IMR-90 (cell line): ENCODE measurements around the gene GALNT9. TPM values are rescaled to one million over a fixed set of nuclear protein-coding genes. Genes with fewer than 3 reads are reported as not detected.

ENCODE experiments used
- ATAC-seq: fragments of 200-7000 bp; cut with Tn5 transposase; 2 replicates; pipeline ENCODE4 v1.9.1; 2020; ENCODE audit warnings: low read depth, mild to moderate bottlenecking, moderate library complexity
- BruUV-seq: library from RNA; stranded (reverse); fragments of 400-500 nt; replicated peaks from 2 replicates; lab custom pipeline; 2021; lab: Mats Ljungman, UMichigan
- CTCF ChIA-PET: fragments of 300-600 bp; formaldehyde crosslinking; extraction: SDS; loops from one replicate; lab custom pipeline; 2021; ENCODE audit warnings: antibody characterized with exemption; lab: Yijun Ruan, JAX
- POLR2A ChIA-PET: fragments of 300-600 bp; sonication (Branson Sonifier 250); formaldehyde crosslinking; loops from one replicate; lab custom pipeline; 2022; ENCODE audit warnings: antibody characterized with exemption; ENCODE audit not compliant: unreplicated experiment; lab: Charles Lee
- DNase-seq: peaks from one replicate; pipeline ENCODE4 v3.0.0; 2013
- H2AFZ ChIP-seq: replicated peaks from 2 replicates; pipeline ENCODE3; 2013; ENCODE audit warnings: low read length, mild to moderate bottlenecking; ENCODE audit not compliant: poor library complexity
- H2AK5ac ChIP-seq: 2 replicates; pipeline ENCODE4 v1.6.1; 2013; ENCODE audit warnings: low read depth, low read length, inconsistent platforms
- H2AK9ac ChIP-seq: replicated peaks from 2 replicates; pipeline ENCODE3; 2013; ENCODE audit warnings: mild to moderate bottlenecking, low read depth, low read length, moderate library complexity; ENCODE audit not compliant: poor library complexity
- H2BK120ac ChIP-seq: 2 replicates; pipeline ENCODE4 v1.6.1; 2013; ENCODE audit warnings: low read depth, low read length, inconsistent platforms
- H2BK15ac ChIP-seq: 3 replicates; pipeline ENCODE4 v1.6.1; 2013; ENCODE audit warnings: low read depth, low read length, inconsistent platforms
- H2BK20ac ChIP-seq: 2 replicates; pipeline ENCODE4 v1.6.1; 2013; ENCODE audit warnings: low read depth, mild to moderate bottlenecking, inconsistent platforms, low read length, moderate library complexity
- H2BK5ac ChIP-seq: 2 replicates; pipeline ENCODE4 v1.6.1; 2013; ENCODE audit warnings: mild to moderate bottlenecking, low read depth, low read length, inconsistent platforms; ENCODE audit not compliant: poor library complexity, severe bottlenecking
- H3K14ac ChIP-seq: replicated peaks from 2 replicates; pipeline ENCODE4 v1.6.1; 2013; ENCODE audit warnings: low read depth, low read length, inconsistent platforms
- H3K18ac ChIP-seq: 2 replicates; pipeline ENCODE4 v1.6.1; 2013; ENCODE audit warnings: low read depth, low read length, control low read depth
- H3K23ac ChIP-seq: 2 replicates; pipeline ENCODE4 v1.6.1; 2013; ENCODE audit warnings: low read depth, low read length, inconsistent platforms
- H3K27ac ChIP-seq: 2 replicates; pipeline ENCODE4 v1.5.1; 2013; ENCODE audit warnings: mild to moderate bottlenecking, control low read depth, low read length; ENCODE audit not compliant: insufficient read depth
- H3K27me3 ChIP-seq: 2 replicates; pipeline ENCODE4 v1.6.1; 2013; ENCODE audit warnings: low read length; ENCODE audit not compliant: control insufficient read depth, insufficient read depth
- H3K36me3 ChIP-seq: 2 replicates; pipeline ENCODE4 v1.6.1; 2013; ENCODE audit warnings: low read length, mixed read lengths; ENCODE audit not compliant: control insufficient read depth, insufficient read depth
- H3K4ac ChIP-seq: 2 replicates; pipeline ENCODE4 v1.6.1; 2013; ENCODE audit warnings: low read depth, low read length, inconsistent platforms
- H3K4me1 ChIP-seq: 2 replicates; pipeline ENCODE4 v1.6.1; 2013; ENCODE audit warnings: low read length, mixed read lengths; ENCODE audit not compliant: control insufficient read depth, insufficient read depth
- H3K4me2 ChIP-seq: 2 replicates; pipeline ENCODE4 v1.6.1; 2013; ENCODE audit warnings: low read depth, mild to moderate bottlenecking, control low read depth, low read length, moderate library complexity
- H3K4me3 ChIP-seq: 2 replicates; pipeline ENCODE4 v1.5.1; 2013; ENCODE audit warnings: low read depth, mild to moderate bottlenecking, control low read depth, low read length, moderate library complexity; ENCODE audit not compliant: insufficient read depth
- H3K56ac ChIP-seq: 2 replicates; pipeline ENCODE4 v1.6.1; 2013; ENCODE audit warnings: low read length, inconsistent platforms; ENCODE audit not compliant: insufficient read depth; ENCODE audit errors: extremely low read depth
- H3K79me1 ChIP-seq, 2 experiments: 2 replicates each; pipeline ENCODE4 v1.6.1; 2013; ENCODE audit warnings: low read length in 2 of 2, inconsistent platforms in 1 of 2, low read depth in 1 of 2
- H3K9ac ChIP-seq: 2 replicates; pipeline ENCODE4 v1.6.1; 2013; ENCODE audit warnings: low read depth, low read length, control low read depth
- H3K9me1 ChIP-seq: 2 replicates; pipeline ENCODE4 v1.6.1; 2013; ENCODE audit warnings: low read length, inconsistent platforms; ENCODE audit not compliant: insufficient read depth
- H3K9me3 ChIP-seq: 2 replicates; pipeline ENCODE4 v1.6.1; 2013; ENCODE audit warnings: low read length; ENCODE audit not compliant: control insufficient read depth, insufficient read depth
- H4K20me1 ChIP-seq: 2 replicates; pipeline ENCODE4 v1.6.1; 2013; ENCODE audit warnings: low read length, inconsistent platforms; ENCODE audit not compliant: insufficient read depth
- H4K5ac ChIP-seq: 2 replicates; pipeline ENCODE4 v1.6.1; 2013; ENCODE audit warnings: mild to moderate bottlenecking, low read depth, low read length, control low read depth
- H4K8ac ChIP-seq, 2 experiments: 2 replicates each; pipeline ENCODE4 v1.6.1; 2013; ENCODE audit warnings: low read depth in 2 of 2, low read length in 2 of 2, control low read depth in 1 of 2, inconsistent platforms in 1 of 2
- H4K91ac ChIP-seq: 2 replicates; pipeline ENCODE4 v1.6.1; 2013; ENCODE audit warnings: low read depth, low read length, inconsistent platforms; ENCODE audit not compliant: insufficient read depth
- CEBPB ChIP-seq: IDR thresholded peaks from 2 replicates; pipeline ENCODE4 v1.6.1; 2012; ENCODE audit warnings: low read depth, low read length, improper control_type of control experiment
- ELK1 ChIP-seq: fragments of 150-350 bp; IDR thresholded peaks from 2 replicates; pipeline ENCODE4 v1.6.1; 2016; ENCODE audit warnings: low read depth, mild to moderate bottlenecking, low read length, moderate library complexity, borderline replicate concordance
- MAZ ChIP-seq: IDR thresholded peaks from 2 replicates; pipeline ENCODE4 v1.6.1; 2012; ENCODE audit warnings: low read depth, mild to moderate bottlenecking, low read length, improper control_type of control experiment, moderate library complexity, borderline replicate concordance
- NFE2L2 ChIP-seq: fragments of 150-350 bp; IDR thresholded peaks from 2 replicates; pipeline ENCODE4 v1.6.1; 2016; ENCODE audit warnings: low read depth, mild to moderate bottlenecking, low read length
- WGBS, 2 experiments: methylation state at CpG; one replicate each; pipeline versions ENCODE4 v1.1.5 to v1.1.7; 2013; ENCODE audit warnings: missing lambda C conversion rate in 2 of 2; ENCODE audit not compliant: insufficient read length in 1 of 2; ENCODE audit errors: extremely low coverage in 2 of 2; 5-methylcytosine and 5-hydroxymethylcytosine counted together
- dilution Hi-C: fragments of 300-500 bp; cut with HindIII; formaldehyde crosslinking; loops from one replicate; pipeline ENCODE4 v1.14.3; 2018; ENCODE audit warnings: low sequenced_read_pairs; ENCODE audit not compliant: unreplicated experiment
- in situ Hi-C: fragments of 300-500 bp; cut with MboI; formaldehyde crosslinking; loops from 3 replicates; pipeline ENCODE4 v1.14.3; 2019; ENCODE audit warnings: low sequenced_read_pairs, inconsistent platforms, mixed read lengths
- intact Hi-C: fragments of 100-400 bp; cut with micrococcal nuclease; formaldehyde crosslinking; loops from 2 replicates; pipeline ENCODE4 v1.10.0; 2022
- polyA plus RNA-seq, 3 experiments: library from polyadenylated mRNA; depleted of rRNA; stranded (reverse); fragments of >200 nt; gene quantifications; 2 replicates each; pipeline ENCODE4 v1.2.3, GENCODE V29; 2012; ENCODE audit warnings: low replicate concordance in 1 of 3
- total RNA-seq: library from RNA; depleted of rRNA; stranded (reverse); fragments of >200 nt; gene quantifications from 2 replicates; pipeline ENCODE4 v1.2.3, GENCODE V29; 2012

GALNT9 gene
- total and polyA plus RNA-seq, 2 of the 4 experiments (the other 2 are of a cell fraction) = under 0.01 to 0.12 TPM

- no peak for TF ChIP-seq MAZ
Measured at GRCh38 chr12:132187646-132188450, 141.5 kb downstream of the GALNT9 start (continued).

- in situ Hi-C loops (no loop called here), intact Hi-C loops (no loop called here), dilution Hi-C loops (no loop called here)
- DNase-seq = no peak
- Histone ChIP-seq H4K8ac (no peak overlapping the region), H3K56ac (no peak overlapping the region), H3K9me3 (no peaks in the 10 kb centered on the region; the same call in 1 of the 2 replicates), H3K4me1 (peaks cover 5% of the 10 kb centered on the region; the same call in 1 of the 2 replicates), H2BK5ac (no peak overlapping the region), H4K20me1 (no peaks in the 10 kb centered on the region; the same call in none of the 2 replicates), H2AK9ac (no peak overlapping the region), H2AFZ (no peak overlapping the region), H3K36me3 (no peaks in the 10 kb centered on the region), H3K79me1 (no peaks in the 10 kb centered on the region), H2BK20ac (no peak overlapping the region), H3K4me3 (no peak overlapping the region), H3K9me1 (no peaks in the 10 kb centered on the region), H3K27me3 (peaks cover 25% of the 10 kb centered on the region), H3K27ac (no peak overlapping the region), H3K9ac (no peak overlapping the region), H2AK5ac (no peak overlapping the region), H3K4ac (no peak overlapping the region), H3K23ac (no peak overlapping the region), H3K14ac (no peak overlapping the region), H4K5ac (no peak overlapping the region), H2BK120ac (no peak overlapping the region), H2BK15ac (no peak overlapping the region), H3K4me2 (no peak overlapping the region), H3K18ac (no peak overlapping the region), H4K91ac (no peak overlapping the region)
- no peak for ATAC-seq
- POLR2A ChIA-PET = no interaction called here
- 77% methylated on average over 8 of the region's 39 CpGs; no CpG with 5 or more reads in 1 of the 2 experiments for WGBS, 2 experiments
- no TSS peak for BruUV-seq
- TF ChIP-seq CEBPB (no peak), ELK1 (no peak), NFE2L2 (no peak)
- CTCF ChIA-PET = no interaction called here
Measured at GRCh38 chr12:132186857-132187620, 142.3 kb downstream of the GALNT9 start.
